Right lobe of liver (tissue), 4 donors: ENCODE data around the gene SAYSD1.

Experiments used
- POLR2A ChIP-seq: fragments of 450-650 bp; IDR thresholded peaks from one replicate; pipeline ENCODE4 v1.6.1; 2017; ENCODE audit warnings: antibody characterized with exemption, mild to moderate bottlenecking
- TF ChIP-seq, protein P1 (sequence below), 4 donors: fragments of 200-600 bp in 3 of 4; fragments of 450-650 bp in 1 of 4; IDR thresholded peaks; one replicate each; pipeline versions ENCODE4 v1.5.1 to v1.8.0; 2016 to 2022; ENCODE audit warnings: antibody characterized with exemption in 4 of 4, mild to moderate bottlenecking in 2 of 4
- donor health status: DM: no; HTN: no; CAD: no.
- donor health status: DM: no; HTN: no; CAD: no.
- donor health status: DM: no; HTN: yes; CAD: no.

- TF ChIP-seq, protein P1, sequence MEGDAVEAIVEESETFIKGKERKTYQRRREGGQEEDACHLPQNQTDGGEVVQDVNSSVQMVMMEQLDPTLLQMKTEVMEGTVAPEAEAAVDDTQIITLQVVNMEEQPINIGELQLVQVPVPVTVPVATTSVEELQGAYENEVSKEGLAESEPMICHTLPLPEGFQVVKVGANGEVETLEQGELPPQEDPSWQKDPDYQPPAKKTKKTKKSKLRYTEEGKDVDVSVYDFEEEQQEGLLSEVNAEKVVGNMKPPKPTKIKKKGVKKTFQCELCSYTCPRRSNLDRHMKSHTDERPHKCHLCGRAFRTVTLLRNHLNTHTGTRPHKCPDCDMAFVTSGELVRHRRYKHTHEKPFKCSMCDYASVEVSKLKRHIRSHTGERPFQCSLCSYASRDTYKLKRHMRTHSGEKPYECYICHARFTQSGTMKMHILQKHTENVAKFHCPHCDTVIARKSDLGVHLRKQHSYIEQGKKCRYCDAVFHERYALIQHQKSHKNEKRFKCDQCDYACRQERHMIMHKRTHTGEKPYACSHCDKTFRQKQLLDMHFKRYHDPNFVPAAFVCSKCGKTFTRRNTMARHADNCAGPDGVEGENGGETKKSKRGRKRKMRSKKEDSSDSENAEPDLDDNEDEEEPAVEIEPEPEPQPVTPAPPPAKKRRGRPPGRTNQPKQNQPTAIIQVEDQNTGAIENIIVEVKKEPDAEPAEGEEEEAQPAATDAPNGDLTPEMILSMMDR (IDR thresholded peaks at IDR 0.05) = no peak
- no peak for TF ChIP-seq POLR2A
Measured at GRCh38 chr6:39075807-39076622, 39.0 kb downstream of the SAYSD1 start.
